Measurements from ENCODE around the gene ADSS1.
"Not testable (repeated sequence)": the region's sequence is repeated elsewhere in the genome, so short reads cannot be mapped to it uniquely, and the experiment has no call there.

ADSS1 gene

DNA sequence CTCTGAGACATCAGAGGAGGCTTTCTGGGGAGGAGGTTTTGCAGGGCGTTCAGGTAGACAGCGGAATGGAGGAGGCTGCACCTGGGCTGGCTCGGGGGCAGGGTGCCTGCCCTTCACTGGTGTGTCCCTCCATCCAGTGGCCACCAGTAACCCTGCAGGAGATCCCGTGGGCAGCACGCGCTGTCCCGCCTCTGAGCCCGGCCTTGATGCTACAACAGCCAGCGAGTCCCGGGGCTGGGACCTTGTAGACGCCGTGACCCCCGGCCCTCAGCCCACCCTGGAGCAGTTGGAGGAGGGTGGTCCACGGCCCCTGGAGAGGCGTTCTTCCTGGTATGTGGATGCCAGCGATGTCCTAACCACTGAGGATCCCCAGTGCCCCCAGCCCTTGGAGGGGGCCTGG is 10.0 kb upstream of the ADSS1 start:
- no peak for DNase-seq

DNA sequence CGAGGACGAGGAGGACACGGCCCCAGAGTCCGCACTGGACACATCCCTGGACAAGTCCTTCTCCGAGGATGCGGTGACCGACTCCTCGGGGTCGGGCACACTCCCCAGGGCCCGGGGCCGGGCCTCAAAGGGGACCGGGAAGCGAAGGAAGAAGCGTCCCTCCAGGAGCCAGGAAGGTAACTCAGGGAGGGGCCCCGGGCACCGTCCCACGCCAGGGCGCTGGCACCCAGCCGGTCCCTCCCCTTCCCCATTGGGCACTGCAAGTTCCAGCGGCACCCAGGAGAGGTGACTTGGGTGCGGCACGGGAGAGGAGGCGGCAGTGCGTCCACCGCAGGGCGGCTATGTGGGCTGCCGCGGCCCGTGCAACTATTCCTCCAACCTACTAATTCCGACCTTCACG is 9.3 kb upstream of the ADSS1 start:
- no peak for DNase-seq

DNA sequence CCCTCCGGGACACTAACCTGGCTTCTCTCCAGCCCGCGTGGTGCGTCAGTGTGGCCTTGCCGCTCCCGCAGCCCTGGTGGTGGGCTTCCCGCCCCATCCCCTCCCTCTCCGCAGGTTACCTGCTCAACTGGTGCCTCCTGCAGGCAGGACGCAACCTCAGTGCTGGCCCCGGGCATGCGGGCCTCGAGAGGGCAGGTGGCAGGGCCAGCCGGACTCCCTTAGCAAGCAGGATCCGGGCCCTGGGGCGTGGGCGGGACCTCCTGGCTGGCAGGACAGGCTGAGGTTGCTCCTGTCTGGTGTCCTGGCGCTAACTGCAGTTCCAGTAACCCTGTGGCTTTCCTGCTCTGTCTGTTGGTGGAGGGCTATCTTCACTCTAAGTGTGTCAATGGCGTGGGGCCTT is 8.6 kb upstream of the ADSS1 start:
- no peak for DNase-seq

DNA sequence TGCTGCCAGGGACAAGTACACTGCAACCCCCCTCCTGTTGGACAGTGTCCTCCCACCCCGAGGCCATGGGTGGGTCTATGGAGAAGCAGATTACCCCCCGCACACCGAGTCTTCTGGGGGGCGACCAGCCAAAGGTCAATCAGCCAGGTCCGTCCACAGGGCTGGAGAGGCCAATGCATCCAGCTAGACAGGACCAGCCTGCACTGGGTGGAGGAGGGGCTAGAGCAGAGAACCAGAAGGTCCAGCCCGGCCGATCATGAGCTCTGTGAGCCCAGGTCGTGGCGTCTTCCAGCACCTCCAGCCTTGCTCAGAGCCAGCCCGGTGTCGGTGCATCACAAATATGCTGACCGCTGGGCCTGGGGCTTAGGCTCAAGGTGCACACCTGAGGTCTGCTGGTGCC is 8.2 kb upstream of the ADSS1 start:
- no peak for DNase-seq

DNA sequence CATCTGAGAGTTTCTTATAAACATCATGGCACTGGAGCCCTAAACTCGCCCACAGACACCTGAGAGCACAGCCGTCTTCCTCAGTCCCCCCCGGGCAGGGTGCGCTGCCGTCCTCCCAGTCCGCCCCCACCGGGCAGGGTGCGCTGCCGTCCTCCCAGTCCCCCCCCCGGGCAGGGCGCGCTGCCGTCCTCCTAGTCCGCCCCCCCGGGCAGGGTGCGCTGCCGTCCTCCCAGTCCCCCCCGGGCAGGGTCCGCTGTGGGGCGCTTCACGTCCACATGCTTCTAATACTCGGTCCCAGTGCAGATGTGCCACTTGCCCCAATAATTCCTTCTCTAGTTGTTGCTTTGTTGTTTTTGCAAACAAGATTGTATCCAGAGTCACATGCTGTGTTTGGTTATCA is 6.9 kb upstream of the ADSS1 start:
- peak in 1 of 56 donors; percentile 19 for DNase-seq

DNA sequence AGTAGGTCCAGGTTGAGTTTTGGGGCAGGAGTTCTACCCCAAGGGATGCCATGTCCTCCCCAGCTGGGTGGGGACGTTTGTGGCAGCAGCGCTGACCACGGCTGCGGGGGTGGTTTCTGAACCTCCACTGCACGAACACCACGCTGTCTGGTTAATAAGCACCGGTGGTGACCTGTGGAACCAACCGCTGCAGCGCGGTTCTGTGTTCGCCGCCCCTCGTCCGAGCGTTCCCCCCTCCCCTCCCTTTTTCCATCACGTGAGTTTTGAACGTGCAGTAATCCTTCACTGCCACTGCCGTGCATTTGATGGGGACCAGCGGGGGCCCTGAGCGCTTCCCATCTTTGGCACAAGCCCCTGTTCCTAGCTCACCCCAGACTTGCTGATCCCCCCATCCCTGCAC is 6.4 kb upstream of the ADSS1 start:
- DNase-seq = no peak

DNA sequence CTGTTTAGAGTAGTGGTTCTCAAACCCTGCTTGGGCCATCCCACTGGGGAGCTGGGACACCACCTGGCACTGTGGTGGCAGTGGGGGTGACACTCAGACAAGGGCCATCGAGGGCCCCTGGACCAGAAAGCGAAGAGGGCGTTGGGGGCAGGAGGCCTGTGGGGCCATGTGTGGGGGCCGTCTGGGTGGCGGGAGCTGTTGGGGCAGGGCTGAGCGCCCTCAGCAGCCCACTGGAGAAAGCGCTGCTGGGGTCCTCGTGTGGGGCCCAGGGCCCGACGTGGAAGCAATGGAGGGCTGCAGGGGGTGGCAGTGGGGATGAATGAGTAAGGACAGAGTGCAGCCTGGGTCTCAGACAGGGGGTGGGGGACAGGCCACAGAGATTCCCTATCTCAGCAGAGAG is 5.9 kb upstream of the ADSS1 start:
- no peak for DNase-seq

DNA sequence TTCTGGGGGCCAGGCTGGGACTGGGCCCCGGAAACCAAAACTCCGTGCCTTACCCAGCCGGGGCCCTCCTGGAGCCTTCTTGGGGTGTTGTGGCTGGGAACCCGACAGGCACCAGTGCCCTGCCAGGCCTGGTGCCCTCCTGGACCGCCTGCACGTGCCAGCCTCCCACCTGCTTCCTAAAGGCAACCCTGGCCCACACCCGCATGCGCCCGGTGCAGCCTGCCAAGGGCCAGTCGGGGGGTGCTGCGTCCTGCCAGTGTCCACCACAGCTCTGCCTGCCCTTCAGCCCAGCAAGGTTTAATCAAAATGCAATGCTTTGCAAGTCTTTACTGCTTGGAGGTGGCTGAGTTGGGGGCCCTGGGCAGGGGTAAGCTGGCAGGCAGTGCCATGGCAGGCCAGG is 5.2 kb upstream of the ADSS1 start:
- DNase-seq = no peak

DNA sequence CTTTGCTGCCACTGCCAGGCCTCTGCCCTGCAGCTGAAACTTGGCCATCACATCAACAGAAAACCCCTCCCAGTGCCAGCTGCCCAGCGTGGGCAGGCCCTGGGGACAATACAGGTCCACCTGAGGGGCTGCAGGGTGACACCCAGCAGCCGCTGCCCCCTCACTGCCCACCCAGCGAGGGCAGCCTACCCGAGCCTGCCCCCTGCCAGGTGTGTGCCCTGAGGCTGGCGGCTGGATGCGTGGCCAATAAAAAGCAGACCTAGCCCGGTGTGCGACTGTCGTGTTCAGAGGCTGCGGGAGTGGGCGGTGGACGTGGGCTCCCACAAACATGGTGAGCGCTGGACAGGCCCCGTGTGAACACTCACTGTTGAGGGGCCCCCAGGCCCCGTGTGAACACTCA is 4.7 kb upstream of the ADSS1 start:
- no peak for DNase-seq

DNA sequence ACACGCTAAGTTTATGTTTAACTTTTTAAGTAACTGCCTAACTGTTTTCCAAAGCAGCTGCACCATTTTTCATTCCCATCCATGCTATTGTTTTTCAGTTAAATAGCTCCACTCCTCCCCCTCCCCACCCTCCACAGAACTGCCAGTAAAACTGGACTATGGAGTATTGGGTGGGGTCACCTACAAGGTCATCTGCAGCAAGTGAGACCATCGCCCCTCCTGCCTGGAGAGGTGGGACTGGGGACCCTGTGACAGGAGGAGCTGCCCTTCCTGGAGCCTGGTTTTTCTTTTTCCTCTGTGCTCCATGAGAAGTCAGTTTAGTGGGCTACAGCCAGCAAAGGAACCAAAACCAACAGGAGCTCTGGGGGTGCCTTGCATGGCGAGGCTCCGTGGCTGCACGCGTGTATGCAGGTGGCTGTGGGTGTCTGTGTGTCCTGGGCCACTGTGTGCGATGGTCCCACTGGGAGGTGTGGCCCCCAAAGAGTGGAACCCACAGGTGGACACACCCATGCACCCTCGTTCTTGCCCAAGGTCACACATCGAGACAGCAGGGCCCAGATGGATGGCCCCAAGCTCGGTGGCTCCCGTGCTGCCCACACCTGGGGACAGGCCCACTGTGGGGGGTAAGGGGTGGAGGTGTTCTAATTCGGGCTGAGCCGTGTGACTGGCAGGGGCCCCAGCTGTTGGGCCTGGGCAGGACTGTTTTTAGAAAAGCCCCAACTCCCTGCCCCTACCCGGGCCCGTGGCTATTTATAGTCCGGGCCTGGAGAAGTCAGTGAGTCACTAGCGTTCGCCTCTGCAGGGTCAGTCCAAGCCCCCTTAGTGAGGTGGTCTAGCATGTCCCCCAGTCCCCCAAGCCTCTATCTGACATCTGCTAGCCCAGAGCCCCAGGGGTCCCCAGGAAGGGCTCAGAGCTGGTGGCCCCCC is 2.3 kb upstream of the ADSS1 start:
- DNase-seq = peak in 1 of 56 donors; percentile 32

DNA sequence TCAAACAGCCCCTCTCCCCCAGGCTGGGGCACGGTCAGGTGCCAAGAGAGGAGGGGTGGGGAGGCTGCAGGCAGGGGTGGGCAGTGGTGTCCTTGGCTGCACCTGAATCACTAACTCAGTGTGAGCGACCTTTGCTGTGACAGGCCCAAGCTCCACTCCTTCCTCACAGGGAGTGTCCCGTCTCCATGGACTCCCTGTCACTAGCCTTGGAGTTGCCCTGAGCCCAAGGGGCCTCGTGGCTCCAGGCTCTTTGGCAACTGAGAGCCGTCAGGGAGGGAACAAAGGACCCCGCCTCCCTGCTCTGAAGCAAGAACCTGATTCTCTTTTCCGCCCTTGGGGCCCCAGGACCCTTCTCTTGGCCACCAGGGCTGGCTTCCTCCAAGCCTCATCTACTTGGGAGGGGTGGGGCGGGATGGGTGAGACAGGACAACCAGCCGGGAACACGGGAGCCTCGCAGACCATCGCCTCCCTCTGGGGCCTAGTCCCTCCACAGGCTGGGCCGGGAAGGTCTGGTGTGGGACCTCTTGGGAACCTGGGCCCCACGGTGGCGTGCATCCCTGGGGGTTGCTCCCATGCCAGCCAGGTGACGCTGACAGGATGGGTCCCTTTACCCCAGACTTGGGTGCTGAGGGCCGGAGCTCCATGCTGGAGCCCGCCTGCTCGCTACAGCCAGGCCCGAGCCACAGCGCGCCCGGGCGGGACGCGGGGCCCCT is 935 bp upstream of the ADSS1 start:
- no peak for DNase-seq

DNA sequence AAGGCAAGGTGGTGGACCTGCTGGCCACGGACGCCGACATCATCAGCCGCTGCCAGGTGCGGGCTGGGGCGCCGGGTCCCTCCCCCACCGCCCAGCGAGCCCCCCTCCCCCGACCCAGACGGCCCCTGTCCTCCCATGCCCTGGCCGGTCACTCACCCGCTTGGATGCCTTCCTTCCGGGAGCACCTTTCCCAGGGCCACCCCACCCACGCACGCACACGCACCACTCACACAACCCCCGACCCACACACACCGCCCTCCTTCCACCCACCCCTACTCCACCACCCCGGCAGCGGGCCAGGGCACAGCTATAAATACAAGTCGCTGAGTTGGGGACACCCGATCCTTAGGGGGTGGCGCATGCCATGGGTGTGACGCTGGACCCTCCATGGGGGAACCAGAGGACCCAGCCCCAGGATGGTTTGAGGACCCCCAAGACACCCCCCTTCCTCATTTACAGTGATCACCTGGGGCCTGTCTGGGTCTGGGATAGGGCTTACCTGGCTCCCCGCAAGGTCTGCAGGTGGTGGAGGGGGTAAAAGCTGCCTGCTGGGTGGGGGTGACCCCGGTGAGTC is 465 bp downstream of the ADSS1 start:
- peak in 2 of 56 donors; percentile 72 to 73 for DNase-seq

DNA sequence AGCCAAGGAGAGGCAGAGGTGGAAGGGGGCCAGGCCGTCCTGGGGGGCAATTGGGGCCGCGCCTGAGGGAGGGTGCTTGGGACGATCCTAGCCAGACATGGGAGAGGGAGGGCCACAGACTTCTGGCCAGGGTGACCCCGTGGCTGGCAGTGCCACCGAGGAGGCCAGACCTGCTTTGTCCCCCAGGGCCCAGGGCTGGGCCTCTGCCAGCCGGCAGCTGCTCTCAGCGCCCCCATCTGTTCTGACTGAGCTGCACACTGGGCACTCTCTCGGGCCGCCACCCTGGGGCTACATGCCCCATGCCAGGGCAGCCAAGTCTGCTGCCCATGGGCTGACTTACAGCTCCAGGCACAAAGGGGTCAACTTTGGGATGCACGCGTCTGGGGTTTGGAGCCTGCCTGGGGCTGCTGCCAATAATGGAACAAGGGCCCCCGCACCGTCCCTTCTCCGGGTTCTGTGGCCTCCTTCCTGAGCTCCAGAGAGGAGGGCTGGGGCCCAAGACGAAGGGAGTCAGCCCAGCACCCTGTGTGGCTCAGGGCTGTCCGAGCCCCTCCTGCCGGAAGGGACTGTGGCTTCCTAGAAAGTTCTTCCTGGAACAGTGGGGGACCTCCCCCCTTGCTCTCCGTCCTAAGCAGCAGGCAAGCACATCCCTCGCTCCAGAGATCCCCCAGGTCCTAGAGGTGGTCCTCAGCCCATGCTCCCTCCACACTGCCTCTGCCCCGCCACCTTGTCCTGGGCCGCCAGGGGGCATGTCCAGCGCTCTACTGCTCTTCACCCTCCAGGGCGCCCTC is 1.1 kb downstream of the ADSS1 start:
- peak in 21 of 56 donors; percentile 6 to 73 (median 34) for DNase-seq

DNA sequence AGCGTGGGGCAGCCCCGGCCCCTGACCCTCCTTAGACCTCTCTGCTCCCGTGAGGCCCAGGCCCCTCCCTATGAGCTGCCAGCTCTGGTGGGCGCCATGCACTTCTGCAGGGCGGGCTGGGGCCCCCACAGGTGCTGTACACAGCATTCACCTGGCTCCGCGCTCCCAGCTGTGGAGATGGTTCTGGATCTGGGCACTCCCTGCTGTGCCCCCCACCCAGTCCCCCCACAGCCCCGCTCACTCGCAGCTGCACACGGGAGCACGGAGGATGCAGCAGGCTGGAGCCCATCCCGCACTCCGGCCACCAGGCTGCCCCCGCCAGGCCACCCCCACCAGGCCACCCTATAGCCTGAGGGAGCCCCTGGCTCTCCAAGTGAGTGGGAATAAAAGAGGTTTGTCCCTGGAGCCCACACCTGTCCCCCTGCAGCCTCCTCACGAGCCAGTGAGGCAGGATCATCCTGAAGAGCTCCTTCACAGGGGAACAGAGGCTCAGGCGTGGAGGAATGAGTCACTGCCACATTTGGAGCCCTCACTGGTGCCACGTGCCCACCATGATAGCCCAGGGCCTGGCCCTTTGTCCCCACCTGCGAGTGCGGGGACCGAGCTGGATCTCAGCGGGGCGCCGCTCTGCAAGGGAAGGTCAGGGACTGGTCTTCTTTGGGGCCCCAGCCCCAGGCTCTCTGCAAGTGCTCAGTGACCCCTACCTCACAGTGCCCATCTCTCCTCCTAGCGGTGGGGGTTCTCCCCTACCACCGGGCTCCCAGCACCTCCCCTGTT is 1.9 kb downstream of the ADSS1 start:
- no peak for DNase-seq

DNA sequence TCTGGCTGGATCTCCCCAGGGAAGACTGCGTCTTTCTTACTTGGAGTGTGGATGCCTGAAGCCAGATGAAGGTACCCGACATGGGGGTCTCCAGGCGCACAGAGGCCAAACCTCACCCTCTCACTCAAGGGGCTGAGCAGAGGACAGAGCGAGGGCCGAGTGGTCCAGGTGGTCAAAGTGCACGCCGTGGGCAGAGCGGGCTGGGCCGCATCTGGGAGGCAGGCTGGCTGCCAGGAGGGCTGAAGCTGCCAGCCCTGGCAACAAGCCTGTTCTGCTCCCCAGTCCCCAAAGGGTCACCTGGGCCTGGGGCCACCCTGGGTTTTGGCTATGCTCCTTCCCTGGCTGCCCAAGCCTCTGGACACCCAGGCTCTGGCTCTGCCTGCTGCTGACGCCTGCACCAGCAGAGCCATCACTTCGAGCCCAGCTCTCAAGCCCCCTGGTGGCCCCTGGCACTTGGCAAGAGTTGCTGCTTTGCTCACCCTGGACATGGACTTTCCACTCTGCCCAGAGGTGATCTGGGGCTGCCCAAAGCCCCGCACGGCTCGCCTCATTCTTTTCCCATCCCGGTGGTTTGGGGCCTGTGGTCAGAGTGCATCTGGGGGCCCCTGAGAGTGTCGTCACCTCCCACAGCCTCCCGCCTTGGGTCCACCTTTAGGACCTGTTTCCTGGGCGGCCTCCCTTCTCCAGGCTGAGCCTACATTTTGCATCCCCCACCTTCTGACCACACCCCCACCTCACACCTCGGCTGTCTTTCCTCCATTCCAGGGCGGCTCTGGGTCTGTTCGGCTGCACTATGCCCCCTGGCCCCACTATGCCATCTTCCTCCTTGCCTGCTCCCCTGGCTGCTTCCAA is 2.8 kb downstream of the ADSS1 start:
- DNase-seq = peak in 6 of 56 donors; percentile 22 to 45 (median 28)

DNA sequence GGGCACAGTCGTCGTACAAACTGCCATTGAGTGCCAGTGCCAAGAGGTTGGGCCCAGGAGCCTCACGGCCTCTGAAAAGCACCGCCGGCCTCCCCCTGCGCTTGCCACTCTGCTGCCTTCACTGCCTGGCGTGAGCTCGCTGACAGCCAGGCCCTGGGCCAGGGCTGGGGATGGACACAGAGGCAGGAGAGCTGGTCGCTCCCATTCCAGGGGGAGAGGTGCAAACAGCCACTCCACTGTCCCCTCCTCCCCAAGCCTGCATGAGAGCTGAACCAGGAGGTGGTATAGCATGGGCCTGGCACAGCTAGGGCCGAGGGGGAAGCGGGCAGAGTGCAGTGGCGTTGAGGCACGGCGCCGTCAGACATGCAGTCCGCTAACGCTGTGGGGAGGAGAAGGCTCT is 4.6 kb downstream of the ADSS1 start:
- DNase-seq = no peak

DNA sequence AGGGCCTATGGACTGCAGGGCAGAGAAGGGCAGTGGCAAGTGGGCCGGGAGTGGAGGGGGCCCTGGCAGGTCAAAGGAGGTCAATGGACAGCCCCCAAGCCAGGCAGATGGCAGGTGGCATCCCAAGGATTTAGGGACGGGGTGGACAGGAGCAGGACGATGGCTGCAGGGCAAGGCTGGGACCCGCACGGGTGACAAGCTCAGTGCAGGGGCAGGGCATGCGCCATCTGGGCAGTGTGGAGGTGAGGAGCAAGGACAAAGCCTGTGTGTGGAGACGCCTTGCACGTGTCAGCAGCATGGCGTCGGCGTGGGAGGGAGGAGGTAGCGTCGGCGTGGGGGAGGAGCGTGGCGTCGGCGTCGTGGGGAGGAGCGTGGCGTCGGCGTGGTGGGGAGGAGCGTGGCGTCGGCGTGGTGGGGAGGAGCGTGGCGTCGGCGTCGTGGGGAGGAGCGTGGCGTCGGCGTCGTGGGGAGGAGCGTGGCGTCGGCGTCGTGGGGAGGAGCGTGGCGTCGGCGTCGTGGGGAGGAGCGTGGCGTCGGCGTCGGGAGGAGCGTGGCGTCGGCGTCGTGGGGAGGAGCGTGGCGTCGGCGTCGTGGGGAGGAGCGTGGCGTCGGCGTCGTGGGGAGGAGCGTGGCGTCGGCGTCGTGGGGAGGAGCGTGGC is 5.3 kb downstream of the ADSS1 start:
- DNase-seq = not testable (repeated sequence)

DNA sequence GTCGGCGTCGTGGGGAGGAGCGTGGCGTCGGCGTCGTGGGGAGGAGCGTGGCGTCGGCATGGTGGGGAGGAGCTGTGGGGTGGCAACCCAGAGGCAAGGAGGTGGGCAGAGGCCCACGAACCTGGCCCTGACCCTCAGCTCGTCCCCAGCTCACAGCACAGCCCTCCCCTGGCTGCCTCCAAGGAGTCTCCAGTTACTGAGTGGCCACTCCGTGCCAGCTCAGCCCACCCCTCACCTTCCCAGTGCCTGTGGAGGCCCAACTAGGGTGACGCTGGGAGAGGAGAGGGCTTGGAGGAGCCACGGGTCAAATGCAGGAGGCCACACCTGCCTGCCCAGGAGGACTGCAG is 5.8 kb downstream of the ADSS1 start:
- no peak for DNase-seq

DNA sequence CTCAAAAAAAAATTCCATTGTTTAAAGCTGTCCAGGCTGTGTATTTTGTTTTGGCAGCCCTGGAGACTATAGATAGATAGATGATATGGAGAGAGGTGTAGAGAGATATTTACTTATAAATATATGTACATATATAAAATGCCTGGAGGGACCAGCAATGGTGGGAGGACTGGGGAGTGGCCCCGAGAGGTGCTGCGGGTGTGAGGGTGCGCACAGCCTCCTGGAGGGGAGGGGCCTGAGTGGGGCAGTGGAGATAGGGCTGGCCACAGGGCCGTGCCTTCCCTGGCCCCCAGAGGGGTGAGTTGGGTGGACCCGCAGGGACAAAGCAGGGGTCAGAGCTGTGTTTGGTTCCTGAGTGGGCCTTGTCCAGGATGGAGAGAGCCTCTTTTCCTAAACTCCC is 6.5 kb downstream of the ADSS1 start:
- no peak for DNase-seq

Data from amygdala (tissue), 56 donors.